Measurements from ENCODE around the gene GATA5. TPM values are rescaled to one million over a fixed set of nuclear protein-coding genes. Genes with fewer than 3 reads are reported as not detected.

GATA5 gene
- total RNA-seq, 5 donors from 2014 or later (not counting 1 experiment from before 2014, with no cell fraction given) = not detected

DNA sequence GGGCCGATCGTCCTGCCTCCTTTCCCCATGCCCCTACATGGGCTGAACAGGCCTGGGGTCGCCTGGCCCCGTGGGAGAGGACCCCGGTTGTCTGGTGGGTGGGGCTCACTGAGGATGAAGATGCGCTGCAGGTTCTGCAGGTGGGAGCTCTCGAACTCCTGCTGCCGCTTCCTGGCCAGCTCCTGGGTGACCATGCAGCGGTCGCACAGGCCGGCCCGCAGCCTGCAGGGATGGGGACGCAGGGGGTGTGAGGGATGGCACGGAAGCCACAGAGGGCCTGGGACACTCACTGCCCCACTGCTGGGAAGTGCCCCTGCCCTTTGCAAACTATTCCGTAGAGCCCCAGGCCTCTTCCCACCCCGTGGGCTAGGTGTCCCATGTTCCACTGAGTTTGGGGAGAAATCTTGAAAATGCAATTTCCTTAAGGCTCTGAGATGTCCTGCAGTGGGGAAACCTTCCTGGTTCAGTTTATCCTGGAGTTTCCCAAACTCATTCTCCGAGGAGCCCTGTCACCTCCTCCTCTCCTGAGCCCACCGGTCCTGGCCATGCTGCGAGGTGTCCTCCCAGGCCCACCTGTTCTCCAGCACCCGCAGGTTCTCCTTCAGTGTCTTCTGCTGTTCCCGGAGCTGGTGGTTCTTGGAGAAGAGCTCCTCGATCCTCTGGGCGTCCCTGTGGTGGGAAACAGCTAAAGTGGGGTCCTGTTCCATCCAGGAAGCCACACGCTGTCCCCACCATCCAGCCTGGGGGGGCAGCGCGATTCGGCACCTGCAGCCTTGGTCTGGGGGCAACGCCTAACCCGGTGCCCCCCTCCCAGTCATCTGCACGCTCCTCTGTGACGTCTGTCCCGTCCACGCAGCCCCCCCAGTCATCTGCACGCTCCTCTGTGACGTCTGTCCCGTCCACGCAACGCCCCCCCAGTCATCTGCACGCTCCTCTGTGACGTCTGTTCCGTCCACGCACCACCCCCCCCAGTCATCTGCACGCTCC is 58.9 kb downstream of the GATA5 start:
- Mint-ChIP-seq H3K4me1 (no peaks in the 10 kb centered on the region), H3K4me3 (no peak overlapping the region), H3K9me3 (no peaks in the 10 kb centered on the region), H3K27ac (no peak overlapping the region), H3K27me3 (no peaks in the 10 kb centered on the region), H3K36me3 (no peaks in the 10 kb centered on the region)
- Histone ChIP-seq H3K36me3 (ENCODE audit: control insufficient read depth in 2 of 2, extremely low read depth in 1 of 2, insufficient read depth in 1 of 2, low read length in 1 of 2) (no peaks in the 10 kb centered on the region), H3K4me1 (ENCODE audit: control insufficient read depth in 1 of 2, extremely low read depth in 1 of 2, insufficient read depth in 2 of 2, low read length in 2 of 2) (no peaks in the 10 kb centered on the region), H3K4me3 (ENCODE audit: control insufficient read depth in 1 of 2, extremely low read depth in 1 of 2, low read length in 1 of 2) (no peak overlapping the region), H3K9me3 (no peaks in the 10 kb centered on the region), H3K27me3 (replicated peaks in 1 of 2; ENCODE audit: control insufficient read depth in 2 of 2, extremely low read depth in 1 of 2, insufficient read depth in 2 of 2, low read length in 1 of 2) (peaks cover 0 to 33% of the 10 kb centered on the region in 2 experiments), H3K27ac (ENCODE audit: low read length) (no peak overlapping the region)
- ChIA-PET CTCF (no interaction called here), POLR2A (no interaction called here)
- DNase-seq (no peak), ATAC-seq (replicated peaks in 1 of 4) (no peak)
- WGBS (ENCODE audit: insufficient coverage) = 82% methylated on average over 24 of the region's 43 CpGs

DNA sequence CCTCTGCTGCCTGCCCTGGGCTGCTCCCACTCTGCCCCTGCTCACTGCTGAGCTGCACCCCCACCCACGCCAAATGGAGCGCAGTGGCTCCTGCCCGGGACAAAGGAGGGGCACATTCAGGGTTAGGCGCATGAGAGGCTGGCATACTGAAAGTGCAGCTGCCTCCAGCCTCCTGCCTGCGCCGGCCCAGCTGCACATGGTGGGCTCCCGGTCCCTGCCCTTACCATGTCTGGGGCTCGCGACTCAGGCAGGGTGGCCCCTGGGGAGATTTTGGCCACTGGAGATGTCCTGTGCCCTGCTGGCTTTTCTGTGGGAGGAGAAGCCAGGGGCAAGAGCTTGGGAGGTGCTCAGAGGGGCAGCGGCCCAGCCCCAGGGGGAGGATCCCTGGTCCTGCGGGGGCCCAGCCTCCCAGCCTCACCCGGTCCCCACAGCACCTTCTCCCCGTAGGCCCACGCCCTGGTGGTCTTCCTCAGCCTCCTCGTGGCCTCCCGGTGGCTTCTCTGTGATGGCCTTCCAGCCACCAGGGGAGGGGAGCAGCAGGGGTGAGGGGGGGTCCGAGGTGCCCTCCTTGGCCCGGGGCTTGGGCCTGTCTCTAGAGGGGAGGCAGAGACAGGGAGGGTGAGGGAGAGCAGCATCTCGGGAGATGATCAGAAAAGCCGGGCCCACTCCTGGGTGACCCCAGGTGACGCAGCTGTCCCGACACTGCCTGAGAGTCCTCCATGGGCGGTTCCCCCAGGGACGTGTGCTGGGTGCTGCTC is 60.3 kb downstream of the GATA5 start:
- 90% methylated on average over 9 of the region's 24 CpGs for WGBS (ENCODE audit: insufficient coverage)
- DNase-seq (no peak), ATAC-seq (replicated peaks in 1 of 4) (no peak)
- Histone ChIP-seq H3K36me3 (ENCODE audit: control insufficient read depth in 2 of 2, extremely low read depth in 1 of 2, insufficient read depth in 1 of 2, low read length in 1 of 2) (no peaks in the 10 kb centered on the region), H3K27ac (ENCODE audit: low read length) (no peak overlapping the region), H3K27me3 (replicated peaks in 1 of 2; ENCODE audit: control insufficient read depth in 2 of 2, extremely low read depth in 1 of 2, insufficient read depth in 2 of 2, low read length in 1 of 2) (peaks cover 0 to 33% of the 10 kb centered on the region in 2 experiments), H3K4me1 (ENCODE audit: control insufficient read depth in 1 of 2, extremely low read depth in 1 of 2, insufficient read depth in 2 of 2, low read length in 2 of 2) (peaks cover 0 to 2% of the 10 kb centered on the region in 2 experiments), H3K4me3 (ENCODE audit: control insufficient read depth in 1 of 2, extremely low read depth in 1 of 2, low read length in 1 of 2) (no peak overlapping the region), H3K9me3 (no peaks in the 10 kb centered on the region)
- H3K27ac Mint-ChIP-seq = no peak overlapping the region
- H3K9me3 Mint-ChIP-seq = no peaks in the 10 kb centered on the region
- POLR2A ChIA-PET = no interaction called here
- CTCF ChIA-PET = no interaction called here
- no peak overlapping the region for H3K4me3 Mint-ChIP-seq
- H3K36me3 Mint-ChIP-seq = no peaks in the 10 kb centered on the region
- H3K27me3 Mint-ChIP-seq = no peaks in the 10 kb centered on the region
- H3K4me1 Mint-ChIP-seq = peaks cover 0 to 1% (median 0%) of the 10 kb centered on the region in 3 donors

DNA sequence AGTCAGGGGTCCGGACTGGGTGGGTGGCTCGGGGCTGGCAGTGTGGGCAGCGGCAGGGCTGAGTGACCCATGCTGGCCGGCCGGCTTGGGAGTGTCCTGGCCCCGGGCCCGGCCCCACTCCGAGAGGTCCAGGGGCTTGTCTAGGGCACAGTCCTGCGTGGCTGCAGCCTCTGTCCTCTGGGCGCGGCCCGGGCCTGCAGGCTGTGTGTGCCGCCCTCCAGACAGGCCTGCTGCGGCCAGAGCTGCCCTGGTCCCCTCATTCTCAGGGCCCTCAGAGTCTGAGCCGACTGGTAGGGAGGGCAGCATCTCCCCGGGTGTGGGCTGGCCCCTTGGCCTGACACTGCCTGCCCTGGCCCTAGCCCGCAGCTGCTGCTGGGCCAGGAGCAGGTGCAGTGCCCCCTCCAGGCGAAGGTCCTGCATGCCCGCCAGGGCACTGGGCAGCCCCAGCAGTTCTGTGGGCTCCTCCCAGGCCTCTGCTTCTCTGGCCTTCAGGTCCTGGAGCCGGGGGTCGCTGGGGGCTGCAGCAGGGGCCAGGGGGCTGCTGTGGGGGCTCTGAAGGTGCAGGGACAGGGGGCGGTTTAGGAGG is 61.8 kb downstream of the GATA5 start:
- H3K27me3 Mint-ChIP-seq = no peaks in the 10 kb centered on the region
- POLR2A ChIA-PET = no interaction called here
- Histone ChIP-seq H3K9me3 (no peaks in the 10 kb centered on the region), H3K27ac (ENCODE audit: low read length) (no peak overlapping the region), H3K4me3 (ENCODE audit: control insufficient read depth in 1 of 2, extremely low read depth in 1 of 2, low read length in 1 of 2) (no peak overlapping the region), H3K4me1 (ENCODE audit: control insufficient read depth in 1 of 2, extremely low read depth in 1 of 2, insufficient read depth in 2 of 2, low read length in 2 of 2) (peaks cover 0 to 12% of the 10 kb centered on the region in 2 experiments), H3K36me3 (ENCODE audit: control insufficient read depth in 2 of 2, extremely low read depth in 1 of 2, insufficient read depth in 1 of 2, low read length in 1 of 2) (no peaks in the 10 kb centered on the region), H3K27me3 (replicated peaks in 1 of 2; ENCODE audit: control insufficient read depth in 2 of 2, extremely low read depth in 1 of 2, insufficient read depth in 2 of 2, low read length in 1 of 2) (peaks cover 0 to 29% of the 10 kb centered on the region in 2 experiments)
- H3K4me3 Mint-ChIP-seq = no peak overlapping the region
- CTCF ChIA-PET = no interaction called here
- no peak overlapping the region for H3K27ac Mint-ChIP-seq
- peaks cover 8 to 13% (median 11%) of the 10 kb centered on the region in 3 donors for H3K4me1 Mint-ChIP-seq
- DNase-seq = no peak
- no peaks in the 10 kb centered on the region for H3K9me3 Mint-ChIP-seq
- H3K36me3 Mint-ChIP-seq = no peaks in the 10 kb centered on the region
- no peak for ATAC-seq (replicated peaks in 1 of 4)
- WGBS (ENCODE audit: insufficient coverage) = 79% methylated on average over 20 of the region's 22 CpGs

Other genes with a start within 250 kb of the GATA5 start
- gene OSBPL2, start 237.5 kb downstream of the GATA5 start, total RNA-seq = 10 to 100 TPM; 57.0 to 70.1 (median 63.0) TPM
- 10 to 100 TPM; 44.7 to 80.3 (median 72.9) TPM for gene ADRM1, start 173.0 kb downstream of the GATA5 start, total RNA-seq
- gene LAMA5, start 108.7 kb downstream of the GATA5 start, total RNA-seq = 1 to 10 TPM in 3 of 5 donors, under 1 TPM in 2; 0.48 to 4.3 (median 3.0) TPM
- 1,000 to 10,000 TPM; 2,807 to 3,290 (median 3,085) TPM for gene RPS21, start 88.9 kb downstream of the GATA5 start, total RNA-seq
- 1 to 10 TPM; 4.3 to 6.8 (median 5.6) TPM for gene CABLES2, start 68.7 kb downstream of the GATA5 start, total RNA-seq
- gene RBBP8NL, start 48.5 kb downstream of the GATA5 start, total RNA-seq = not detected
- gene SLCO4A1, start 166.5 kb upstream of the GATA5 start, total RNA-seq = 1 to 10 TPM in 4 of 5 donors, under 1 TPM in 1; 0.98 to 7.2 (median 5.4) TPM
- under 1 TPM in 3 of 5 donors, not detected in 2; 0.33 to 0.63 (median 0.53) TPM for gene NTSR1, start 232.8 kb upstream of the GATA5 start, total RNA-seq

Measured in T-cell (primary cell).